HCT116 (cell line): Measurements from ENCODE around the gene SUPT4H1.

ENCODE experiments used
- CTCF ChIP-seq, 3 experiments: fragments of 200-600 bp in 1 of 3; sonication (generic) in 1 of 3; IDR thresholded peaks in 2 of 3; conservative IDR thresholded peaks in 1 of 3; 2 replicates each; pipeline ENCODE4 v1.5.1; 2012 to 2017; ENCODE audit warnings: low read depth in 2 of 3, low read length in 2 of 3, antibody characterized with exemption in 1 of 3, borderline replicate concordance in 1 of 3, control low read depth in 1 of 3, mild to moderate bottlenecking in 1 of 3, mixed read lengths in 1 of 3, mixed run types in 1 of 3, moderate library complexity in 1 of 3; ENCODE audit not compliant: insufficient read depth in 1 of 3
- EGR1 ChIP-seq: IDR thresholded peaks from 2 replicates; pipeline ENCODE4 v1.6.1; 2012; ENCODE audit warnings: low read depth
- EZH2 ChIP-seq: fragments of 200-600 bp; sonication (generic); IDR thresholded peaks from 2 replicates; pipeline ENCODE4 v1.6.1; 2017; ENCODE audit warnings: antibody characterized with exemption, mixed run types
- EZH2phosphoT487 ChIP-seq: fragments of 200-600 bp; IDR thresholded peaks from 2 replicates; pipeline ENCODE4 v1.6.1; 2018; ENCODE audit warnings: antibody characterized with exemption, borderline replicate concordance
- FOSL1 ChIP-seq: IDR thresholded peaks from 2 replicates; pipeline ENCODE4 v1.6.1; 2012; ENCODE audit warnings: low read depth
- JUND ChIP-seq: IDR thresholded peaks from 2 replicates; pipeline ENCODE4 v1.6.1; 2012
- MAX ChIP-seq: IDR thresholded peaks from 2 replicates; pipeline ENCODE4 v1.6.1; 2012
- POLR2A ChIP-seq: IDR thresholded peaks from 2 replicates; pipeline ENCODE4 v1.7.0; 2011; ENCODE audit warnings: borderline replicate concordance; ENCODE audit not compliant: insufficient read depth, insufficient read length; ENCODE audit errors: extremely low read depth
- POLR2AphosphoS5 ChIP-seq: IDR thresholded peaks from 2 replicates; pipeline ENCODE4 v1.6.1; 2011; ENCODE audit warnings: mild to moderate bottlenecking, low read depth, low read length, moderate library complexity
- REST ChIP-seq: IDR thresholded peaks from 2 replicates; pipeline ENCODE4 v1.6.1; 2012; ENCODE audit warnings: low read depth
- SP1 ChIP-seq: IDR thresholded peaks from 2 replicates; pipeline ENCODE4 v1.6.1; 2012; ENCODE audit warnings: low read depth
- SRF ChIP-seq: IDR thresholded peaks from 2 replicates; pipeline ENCODE4 v1.6.1; 2012; ENCODE audit warnings: low read depth
- YY1 ChIP-seq: IDR thresholded peaks from 2 replicates; pipeline ENCODE4 v1.6.1; 2011; ENCODE audit warnings: low read length, low read depth, moderate library complexity, mild to moderate bottlenecking; ENCODE audit not compliant: insufficient replicate concordance; ENCODE audit errors: extremely low read depth
- ZFX ChIP-seq: fragments of 450-650 bp; IDR thresholded peaks from 2 replicates; pipeline ENCODE4 v1.6.1; 2017

- TF ChIP-seq CTCF (IDR thresholded peaks at IDR 0.05 in 2 of 3, conservative IDR thresholded peaks at IDR 0.05 in 1 of 3; ENCODE audit: borderline replicate concordance in 1 of 3, insufficient read depth in 1 of 3, low read depth in 2 of 3, low read length in 2 of 3) (no peak), POLR2AphosphoS5 (no peak), EZH2 (no peak), SP1 (no peak), YY1 (no peak), POLR2A (no peak), FOSL1 (no peak), SRF (no peak), MAX (no peak), ZFX (no peak), REST (no peak), EGR1 (no peak), EZH2phosphoT487 (no peak), JUND (no peak)
Measured at GRCh38 chr17:58354541-58355216, 2.7 kb upstream of the SUPT4H1 start.
